GM21576 (cell line): ENCODE data around the gene C1QTNF6.

Source experiments
- ATAC-seq: cut with Tn5 transposase; IDR thresholded peaks from one replicate; pipeline ENCODE4 v1.9.1; 2021; ENCODE audit warnings: mild to moderate bottlenecking, moderate library complexity; ENCODE audit not compliant: unreplicated experiment

Gene C1QTNF6

DNA sequence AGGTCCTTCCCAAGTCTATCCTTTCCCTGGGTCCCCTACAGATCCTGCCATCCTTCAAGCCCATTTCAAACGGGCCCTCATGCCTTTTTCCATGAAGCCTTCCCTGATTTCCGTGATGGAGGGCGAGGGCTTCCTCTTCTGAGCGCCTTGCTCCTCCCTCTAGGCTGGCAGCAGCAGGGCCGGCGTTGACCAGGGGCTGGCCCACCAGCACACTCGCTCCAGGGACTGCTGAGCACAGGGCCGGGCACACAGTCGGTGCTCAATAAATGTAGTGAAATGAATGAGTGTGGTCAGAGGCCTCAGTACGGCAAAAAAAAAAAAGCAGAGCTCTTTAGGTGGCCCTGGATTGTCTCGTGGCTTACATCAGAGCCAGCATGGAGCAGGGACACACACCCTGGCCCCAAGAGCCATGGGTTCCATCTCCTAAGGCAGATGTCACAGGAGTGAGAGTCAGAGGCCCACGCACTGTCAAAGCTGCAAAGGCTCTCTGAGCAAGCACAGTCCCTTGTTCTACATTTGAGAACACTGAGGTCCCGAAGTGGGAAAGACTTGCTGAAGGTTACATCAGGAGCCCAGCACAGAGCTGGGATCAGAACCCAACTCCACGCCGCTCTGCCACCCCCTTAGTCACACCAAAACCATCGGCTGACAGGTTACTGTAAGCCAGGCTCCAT, 41.4 kb downstream of the C1QTNF6 start:
- ATAC-seq, result no peak

DNA sequence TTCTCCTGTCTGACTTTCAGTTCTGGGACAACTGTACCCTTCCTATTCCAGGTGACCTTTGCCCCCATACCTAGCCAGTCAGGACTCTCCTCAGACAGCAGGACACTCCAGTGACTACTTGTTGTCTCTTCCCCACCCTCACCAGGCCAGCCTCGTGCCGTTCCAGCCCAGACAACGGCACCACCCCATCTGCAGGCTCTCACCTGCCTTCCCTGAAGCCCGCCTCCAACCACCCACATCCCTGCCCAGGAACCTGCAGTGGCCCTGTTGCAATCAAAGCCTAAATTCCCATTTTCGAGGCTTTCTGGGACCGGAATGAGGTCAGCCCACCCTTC, 42.0 kb downstream of the C1QTNF6 start:
- no peak for ATAC-seq

DNA sequence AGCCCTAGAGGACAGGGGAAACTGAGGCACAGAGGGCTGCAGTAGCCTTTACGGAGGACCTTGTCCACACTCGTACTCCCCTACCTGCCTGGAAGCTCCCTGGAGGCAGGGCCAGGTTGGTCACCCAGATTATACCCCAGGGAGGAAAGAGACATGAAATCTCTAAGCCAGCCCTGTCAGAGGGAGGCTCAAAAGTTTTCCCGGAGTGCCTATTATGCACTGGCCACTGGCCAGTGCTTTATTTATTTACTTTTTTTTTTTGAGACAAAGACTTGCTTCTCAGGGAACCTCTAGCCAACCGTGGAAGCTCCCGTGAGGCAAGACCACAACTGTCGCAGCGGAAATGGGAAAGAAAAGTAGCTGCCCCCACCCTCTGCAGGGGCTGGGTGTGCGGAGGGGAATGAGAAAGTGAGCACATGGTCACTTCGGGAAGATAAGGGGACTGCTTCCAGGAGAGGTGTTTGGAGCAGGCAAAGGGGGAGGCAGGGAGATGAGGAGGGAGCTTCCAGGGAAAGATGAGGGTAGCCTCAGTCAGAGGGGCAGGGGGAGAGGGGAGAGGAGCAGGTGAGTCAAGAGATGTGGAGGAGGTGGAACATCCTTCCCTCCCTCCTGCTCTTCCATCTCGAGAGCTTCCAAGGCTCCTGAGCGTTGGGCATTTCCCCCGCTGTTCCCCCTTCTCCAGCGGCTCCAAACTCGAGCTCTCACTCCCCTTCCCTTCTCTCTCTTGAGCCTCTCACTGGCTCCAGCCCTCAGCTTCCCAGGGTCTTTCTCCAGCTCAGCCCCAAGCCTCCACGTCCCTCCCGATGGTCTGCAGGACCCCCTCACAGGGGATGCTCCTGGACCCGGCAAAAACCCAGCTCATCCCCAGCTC, 42.6 kb downstream of the C1QTNF6 start:
- ATAC-seq, result no peak

DNA sequence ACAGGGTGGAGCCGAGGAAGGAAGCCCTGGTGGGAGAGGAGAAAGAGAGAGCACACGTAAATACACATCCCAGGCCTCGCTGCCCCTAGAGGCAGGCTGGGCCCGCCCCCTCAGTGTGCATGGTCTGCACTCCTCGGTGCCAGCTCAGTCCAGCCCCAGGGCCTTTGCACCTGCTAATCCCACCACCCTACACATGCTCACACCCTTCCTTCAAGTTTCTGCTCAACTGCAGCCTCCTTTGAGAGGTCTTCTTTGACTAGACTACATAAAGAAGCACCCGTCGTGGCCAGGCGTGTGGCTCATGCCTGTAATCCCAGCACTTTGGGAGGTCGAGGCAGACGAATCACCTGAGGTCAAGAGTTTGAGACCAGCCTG, 43.9 kb downstream of the C1QTNF6 start:
- no peak for ATAC-seq

DNA sequence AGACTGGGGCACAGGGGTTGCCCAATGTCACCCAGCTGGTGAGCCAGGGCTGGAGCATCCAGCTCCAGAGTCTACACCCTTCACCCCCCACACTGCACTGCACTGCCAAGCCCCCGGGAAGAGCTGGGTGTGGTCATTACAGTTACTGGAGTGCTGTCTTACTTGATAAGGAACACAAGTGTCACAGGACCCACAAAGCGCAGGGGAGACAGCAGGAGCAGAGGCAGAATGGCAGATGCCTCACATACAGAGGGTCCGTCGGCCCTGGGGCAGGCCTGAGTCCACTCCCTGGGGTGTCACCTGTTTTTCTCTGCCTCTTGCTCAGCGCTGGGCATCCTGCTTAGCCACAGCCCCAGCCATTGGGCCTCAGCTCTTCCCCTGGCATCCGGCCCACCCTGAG, 46.1 kb downstream of the C1QTNF6 start:
- ATAC-seq, result no peak

DNA sequence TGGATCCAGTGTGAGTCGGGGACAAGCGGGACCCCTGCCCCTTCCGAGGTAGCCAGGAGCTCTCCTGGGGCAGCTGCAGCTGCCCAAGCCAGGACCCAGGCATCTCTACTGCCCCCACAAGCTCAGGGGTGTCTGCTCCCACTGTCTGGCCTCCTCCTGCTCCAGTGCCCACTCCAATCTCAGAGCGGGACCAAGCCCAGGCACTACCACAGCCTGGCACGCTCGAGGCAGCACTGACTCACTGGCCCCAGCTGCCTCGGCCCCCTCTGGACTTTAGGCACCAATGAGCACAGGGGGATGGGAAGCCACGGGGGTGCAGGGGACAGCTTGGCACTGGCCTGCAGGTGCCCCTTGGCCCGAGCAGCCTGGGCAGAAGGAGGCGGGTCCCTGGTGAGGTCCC, 46.6 kb downstream of the C1QTNF6 start:
- ATAC-seq, result no peak

DNA sequence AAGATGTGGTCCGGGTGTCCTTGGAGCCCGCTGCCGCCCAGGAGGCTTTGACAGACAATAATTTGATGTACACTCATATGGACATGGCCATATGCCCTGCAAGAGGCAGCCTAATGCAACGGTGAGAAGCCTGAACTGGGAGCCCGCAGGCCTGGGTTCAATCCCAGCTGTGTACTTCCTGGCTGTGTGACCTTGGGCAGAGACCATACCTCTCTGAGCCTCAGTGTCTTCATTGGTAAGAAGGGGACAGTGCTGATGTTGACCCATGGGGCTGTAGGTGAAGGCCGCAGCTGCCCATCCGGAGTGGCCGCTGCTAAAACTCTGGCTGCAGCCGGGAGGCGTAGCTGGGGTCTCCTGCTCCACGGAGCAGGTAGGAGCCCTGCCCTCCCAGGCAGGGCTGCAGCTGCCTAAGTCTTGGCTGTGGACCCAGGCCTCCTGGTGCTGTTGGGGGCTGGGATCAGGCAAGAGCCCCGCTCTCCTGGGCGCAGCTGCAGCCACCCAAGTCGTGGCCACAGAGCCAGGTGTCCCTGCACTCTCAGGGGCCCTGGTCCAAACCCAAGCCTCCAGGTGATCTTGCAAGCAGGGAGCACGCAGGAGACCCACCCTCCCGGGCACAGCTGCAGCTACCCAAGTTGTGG, 47.2 kb downstream of the C1QTNF6 start:
- ATAC-seq, result no peak

DNA sequence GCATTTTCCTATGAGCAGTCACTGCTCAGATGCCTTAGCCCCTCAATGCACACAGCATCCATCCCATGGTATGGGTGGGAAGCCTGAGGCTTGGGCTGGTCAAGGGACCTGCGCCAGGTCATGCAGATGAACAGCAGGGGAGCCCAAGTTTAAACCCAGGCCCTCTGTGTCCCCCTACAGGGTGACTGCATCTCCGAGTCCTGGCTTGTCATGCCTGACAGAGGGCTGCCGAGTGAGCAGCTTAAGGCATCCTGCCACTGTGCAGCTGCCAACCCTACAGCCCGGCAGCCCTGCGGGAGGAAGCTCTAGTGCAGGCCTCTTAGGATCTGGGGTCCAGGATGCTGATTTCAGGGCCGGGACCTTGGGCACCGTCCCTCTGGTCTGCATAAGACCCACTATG, 48.3 kb downstream of the C1QTNF6 start:
- no peak for ATAC-seq

DNA sequence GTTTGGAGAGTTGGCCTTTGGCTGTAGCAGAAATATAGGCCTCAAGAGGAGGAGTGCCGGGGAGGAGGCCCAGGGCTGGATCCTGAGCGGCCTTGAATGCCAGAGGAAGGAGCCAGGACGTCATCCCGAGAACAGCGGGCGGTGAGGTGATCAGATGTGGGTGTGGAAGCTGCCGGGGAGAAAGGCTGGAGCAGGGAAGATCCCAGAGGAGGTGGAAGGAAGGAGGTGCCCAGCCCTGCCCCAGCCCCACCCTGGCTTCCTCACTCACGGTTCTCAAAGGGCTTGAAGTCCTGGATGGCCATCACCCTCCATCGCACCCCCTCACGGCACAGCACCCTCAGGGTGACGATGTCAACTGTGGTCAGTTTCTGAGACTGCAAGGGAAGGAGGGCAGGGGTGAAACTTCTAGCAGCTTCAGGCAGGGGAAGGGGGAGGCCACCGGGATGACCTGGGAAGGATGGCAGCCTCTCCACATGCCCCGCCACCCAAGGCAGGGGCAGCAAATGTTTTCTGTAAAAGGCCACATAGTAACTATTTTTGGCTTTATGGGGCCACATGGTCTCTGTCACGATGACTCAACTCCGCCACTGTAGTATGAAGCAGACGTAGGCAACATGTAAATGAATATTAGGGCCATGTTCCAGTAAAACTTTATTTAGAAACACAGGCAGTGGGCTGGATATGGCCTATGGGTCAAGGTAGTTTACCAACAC, 49.0 kb downstream of the C1QTNF6 start:
- no peak for ATAC-seq

DNA sequence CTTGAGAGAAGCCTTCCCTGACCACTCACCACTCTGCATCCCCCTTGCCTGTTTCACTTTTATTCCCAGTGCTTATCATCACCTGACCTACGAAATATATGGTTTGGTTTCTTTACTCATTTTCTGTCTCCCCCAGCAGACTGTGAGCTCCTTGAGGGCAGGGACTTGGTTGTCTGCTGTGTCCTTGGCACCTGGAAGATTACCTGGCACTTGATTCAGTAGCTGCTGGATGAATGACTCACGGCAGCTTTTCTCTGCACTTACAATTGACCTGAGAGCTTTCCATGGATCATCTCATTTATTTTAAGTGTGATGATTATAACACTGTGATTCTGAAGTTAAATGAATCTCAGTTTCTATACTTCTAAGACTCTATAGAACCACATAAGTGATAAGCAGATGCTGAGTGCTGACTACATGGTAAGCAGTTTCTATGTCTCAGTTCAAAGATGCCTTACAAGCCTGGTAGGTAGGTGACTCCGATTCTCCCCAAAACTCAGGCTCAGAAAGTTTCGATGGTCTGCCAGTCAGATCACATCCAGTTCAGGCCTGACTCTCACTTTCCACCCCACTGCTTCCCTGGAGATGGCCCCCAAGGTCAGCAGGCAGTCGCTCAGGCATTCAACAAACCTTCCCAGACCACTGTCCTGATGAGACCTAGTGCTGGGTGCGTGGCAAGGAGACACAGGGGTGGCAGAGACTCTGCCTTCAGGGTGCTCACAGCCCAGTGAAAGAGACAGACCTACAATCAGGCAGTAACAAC, 50.0 kb downstream of the C1QTNF6 start:
- ATAC-seq, result no peak

DNA sequence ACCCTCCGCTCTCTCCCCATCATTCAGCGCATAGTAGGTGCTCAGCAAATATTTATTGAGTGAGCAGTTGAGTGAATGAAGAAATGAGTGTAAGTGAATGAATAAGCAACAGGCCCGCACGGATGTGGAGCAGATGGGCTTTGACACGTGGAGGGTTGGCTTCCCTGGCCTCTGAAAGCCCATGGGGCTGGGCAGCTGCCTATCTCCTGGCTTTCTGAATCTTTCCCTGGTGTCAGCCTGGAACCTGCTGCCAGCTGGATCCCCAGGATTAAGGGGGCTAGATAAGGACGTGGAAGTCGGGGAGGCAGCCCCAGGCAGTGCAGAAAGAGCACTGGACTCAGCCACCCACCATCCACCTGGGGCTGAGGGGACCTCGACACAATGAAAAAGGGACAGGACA, 50.9 kb downstream of the C1QTNF6 start:
- ATAC-seq, result no peak

DNA sequence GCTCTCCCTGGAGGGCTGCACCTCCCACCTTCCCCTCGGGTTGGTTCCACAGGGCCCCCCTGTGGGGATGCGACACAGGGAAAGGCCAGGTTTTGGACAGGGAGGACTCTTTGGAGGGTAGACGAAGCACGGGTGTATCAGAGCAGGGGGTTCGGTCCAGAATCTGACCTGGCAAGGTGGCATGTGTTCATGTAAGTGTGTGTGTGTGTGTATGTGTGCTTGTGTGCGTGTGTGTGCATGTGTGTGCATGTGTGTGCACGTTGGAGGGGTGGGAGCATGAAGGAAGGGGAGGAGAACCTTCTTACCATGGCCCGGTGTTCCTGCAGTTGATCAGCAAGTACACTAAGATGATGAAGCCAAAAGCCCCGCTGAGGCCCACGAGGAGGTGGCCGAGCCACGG, 53.0 kb downstream of the C1QTNF6 start:
- no peak for ATAC-seq

DNA sequence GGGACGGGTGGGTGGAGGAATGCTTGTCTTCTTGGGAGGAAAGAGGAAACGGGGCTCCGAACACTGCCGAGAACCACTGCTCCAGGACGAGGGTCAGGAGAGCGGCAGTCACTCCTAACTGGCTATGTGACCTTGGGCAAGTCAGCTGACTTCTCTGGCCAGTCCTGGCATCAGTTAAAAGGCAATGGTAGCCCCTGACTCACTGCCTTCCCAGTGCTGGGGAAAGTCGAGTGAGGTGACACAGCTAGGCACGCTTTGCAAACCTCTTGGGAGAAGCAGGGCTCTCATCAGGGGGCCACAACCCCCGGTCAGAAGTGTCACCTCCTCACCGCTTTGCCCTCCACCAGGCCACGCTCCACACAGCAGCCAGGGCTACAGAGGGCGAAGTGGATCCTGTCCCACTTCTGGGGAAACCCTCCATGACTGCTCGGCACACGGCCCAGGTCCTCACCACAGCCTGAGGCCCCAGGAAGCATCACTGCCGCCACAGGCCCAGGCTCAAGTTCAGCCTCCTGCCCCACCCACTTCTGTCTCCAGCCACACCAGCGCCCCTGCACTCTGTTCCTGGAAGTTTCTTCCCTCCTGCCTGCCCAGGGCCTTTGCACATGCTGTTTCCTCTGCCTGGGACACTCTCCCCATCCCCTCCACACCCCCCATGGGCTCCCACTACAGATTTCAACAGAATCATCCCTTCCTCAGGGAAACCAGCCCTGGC, 54.6 kb downstream of the C1QTNF6 start:
- no peak for ATAC-seq

DNA sequence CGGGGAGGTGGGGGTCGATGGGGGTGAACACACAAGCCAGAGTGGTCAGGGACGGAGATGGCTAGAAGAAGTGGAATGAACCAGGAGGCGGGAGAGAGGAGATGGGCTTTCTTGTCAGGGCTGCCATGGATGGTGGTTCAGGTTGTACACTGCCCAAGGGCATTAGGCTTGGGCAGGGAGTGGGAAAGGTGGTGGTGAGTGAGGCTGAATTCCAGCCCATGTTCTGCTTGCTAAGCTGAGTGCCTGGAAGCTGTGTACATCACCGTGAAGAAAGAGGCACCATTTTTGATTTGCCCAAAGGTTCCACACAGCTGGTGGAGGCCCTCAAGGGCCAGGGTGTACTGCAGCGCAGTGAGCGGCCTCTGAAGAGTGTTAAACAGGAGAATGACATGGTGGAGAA, 55.3 kb downstream of the C1QTNF6 start:
- no peak for ATAC-seq
